HCT116 (cell line): ENCODE measurements around the gene PCDH20.

ENCODE experiments used
- CBX3 ChIP-seq: IDR thresholded peaks from 2 replicates; pipeline ENCODE4 v1.6.1; 2012; ENCODE audit warnings: low read depth
- CTCF ChIP-seq, 3 experiments: fragments of 200-600 bp in 1 of 3; sonication (generic) in 1 of 3; IDR thresholded peaks in 2 of 3; conservative IDR thresholded peaks in 1 of 3; 2 replicates each; pipeline ENCODE4 v1.5.1; 2012 to 2017; ENCODE audit warnings: low read depth in 2 of 3, low read length in 2 of 3, antibody characterized with exemption in 1 of 3, borderline replicate concordance in 1 of 3, control low read depth in 1 of 3, mild to moderate bottlenecking in 1 of 3, mixed read lengths in 1 of 3, mixed run types in 1 of 3, moderate library complexity in 1 of 3; ENCODE audit not compliant: insufficient read depth in 1 of 3
- EZH2 ChIP-seq: fragments of 200-600 bp; sonication (generic); IDR thresholded peaks from 2 replicates; pipeline ENCODE4 v1.6.1; 2017; ENCODE audit warnings: antibody characterized with exemption, mixed run types
- EZH2phosphoT487 ChIP-seq: fragments of 200-600 bp; IDR thresholded peaks from 2 replicates; pipeline ENCODE4 v1.6.1; 2018; ENCODE audit warnings: antibody characterized with exemption, borderline replicate concordance
- POLR2A ChIP-seq: IDR thresholded peaks from 2 replicates; pipeline ENCODE4 v1.7.0; 2011; ENCODE audit warnings: borderline replicate concordance; ENCODE audit not compliant: insufficient read depth, insufficient read length; ENCODE audit errors: extremely low read depth
- POLR2AphosphoS5 ChIP-seq: IDR thresholded peaks from 2 replicates; pipeline ENCODE4 v1.6.1; 2011; ENCODE audit warnings: mild to moderate bottlenecking, low read depth, low read length, moderate library complexity
- REST ChIP-seq: IDR thresholded peaks from 2 replicates; pipeline ENCODE4 v1.6.1; 2012; ENCODE audit warnings: low read depth
- TCF7L2 ChIP-seq: IDR thresholded peaks from 2 replicates; pipeline ENCODE4 v1.7.0; 2011; ENCODE audit warnings: borderline replicate concordance, inconsistent platforms; ENCODE audit not compliant: insufficient read depth, insufficient read length; ENCODE audit errors: extremely low read depth
- ZBTB33 ChIP-seq: IDR thresholded peaks from 2 replicates; pipeline ENCODE4 v1.6.1; 2011; ENCODE audit warnings: mild to moderate bottlenecking, low read length, moderate library complexity; ENCODE audit not compliant: insufficient replicate concordance; ENCODE audit errors: extremely low read depth
- TF ChIP-seq, protein P1 (sequence below): IDR thresholded peaks from 2 replicates; pipeline ENCODE4 v1.6.1; 2012

DNA sequence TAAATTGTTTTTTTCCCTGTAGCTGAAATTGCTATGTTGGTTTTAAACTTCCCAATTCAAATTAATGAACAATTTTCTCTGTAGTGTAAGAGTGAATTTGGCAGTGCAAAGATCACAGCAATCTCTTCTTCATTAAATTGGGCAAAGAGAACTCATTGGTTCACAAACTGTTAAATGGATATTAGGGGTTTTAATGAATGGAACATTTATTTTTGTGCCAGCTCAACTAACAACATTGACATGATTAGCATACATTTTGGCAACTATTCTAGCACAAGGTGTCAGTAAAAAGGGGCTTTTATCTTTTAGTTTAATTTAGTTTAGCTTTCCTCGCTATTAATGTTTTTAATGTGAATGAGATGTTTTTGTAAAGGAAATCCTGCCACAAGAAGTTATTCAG is 7.1 kb downstream of the PCDH20 start:
- TF ChIP-seq EZH2, result no peak
- no peak for TF ChIP-seq CTCF (IDR thresholded peaks at IDR 0.05 in 2 of 3, conservative IDR thresholded peaks at IDR 0.05 in 1 of 3; ENCODE audit: borderline replicate concordance in 1 of 3, insufficient read depth in 1 of 3, low read depth in 2 of 3, low read length in 2 of 3)
- no peak for TF ChIP-seq POLR2A
- no peak for TF ChIP-seq CBX3
- TF ChIP-seq EZH2phosphoT487, result no peak
- TF ChIP-seq, protein P1, sequence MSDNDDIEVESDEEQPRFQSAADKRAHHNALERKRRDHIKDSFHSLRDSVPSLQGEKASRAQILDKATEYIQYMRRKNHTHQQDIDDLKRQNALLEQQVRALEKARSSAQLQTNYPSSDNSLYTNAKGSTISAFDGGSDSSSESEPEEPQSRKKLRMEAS, result no peak
- no peak for TF ChIP-seq REST
- TF ChIP-seq POLR2AphosphoS5, result no peak
- no peak for TF ChIP-seq TCF7L2
- TF ChIP-seq ZBTB33, result no peak
